ENCODE measurements around the gene GFOD1. TPM values are rescaled to one million over a fixed set of nuclear protein-coding genes. Genes with fewer than 3 reads are reported as not detected.

The GFOD1 gene
- total RNA-seq, 2 donors from 2014 or later, result 10.0 to 12.2 TPM

DNA sequence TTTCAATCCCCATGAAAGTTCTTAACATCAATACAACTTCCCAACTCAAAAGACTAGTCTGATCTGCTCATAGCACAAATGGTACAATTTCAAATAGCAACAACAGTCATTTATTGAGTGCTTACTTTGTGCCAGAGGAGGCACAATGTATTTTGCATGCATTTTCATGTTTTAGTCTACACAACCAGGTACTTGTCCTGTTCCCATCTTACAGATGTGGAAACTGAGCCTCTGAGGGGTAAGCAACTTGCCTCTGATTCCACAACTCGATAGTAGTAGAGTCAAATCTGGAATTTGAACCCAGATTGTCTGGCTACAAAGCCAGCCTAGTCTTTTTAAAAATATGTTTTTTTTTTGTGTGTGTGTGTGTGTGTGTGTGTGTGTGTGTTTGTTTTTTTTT is 113.5 kb downstream of the GFOD1 start:
- 95% methylated on average over 1 of the region's 1 CpG for WGBS
- DNase-seq (ENCODE audit: low spot score), result no peak
- Histone ChIP-seq H3K36me3 (no peaks in the 10 kb centered on the region), H3K4me3 (no peak overlapping the region), H3K27me3 (replicated peaks; ENCODE audit: insufficient read depth) (no peaks in the 10 kb centered on the region), H3K27ac (no peak overlapping the region), H3K9me3 (no peaks in the 10 kb centered on the region), H3K4me1 (replicated peaks) (no peaks in the 10 kb centered on the region)
- intact Hi-C loops (cut with DNase I), result no loop called here
- TF ChIP-seq POLR2A (IDR thresholded peaks at IDR 0.05) (no peak), CTCF (IDR thresholded peaks at IDR 0.05) (no peak), POLR2AphosphoS5 (IDR thresholded peaks at IDR 0.05) (no peak)

- TF ChIP-seq POLR2A (IDR thresholded peaks at IDR 0.05) (no peak), POLR2AphosphoS5 (IDR thresholded peaks at IDR 0.05) (no peak), CTCF (IDR thresholded peaks at IDR 0.05) (no peak)
- 81% methylated on average over 1 of the region's 1 CpG for WGBS
- no peaks in the 10 kb centered on the region for H3K9me3 ChIP-seq
Measured at GRCh38 chr6:13373488-13373886, 113.9 kb downstream of the GFOD1 start.

GRCh38 chr6:13372688-13373487 is 114.5 kb downstream of the GFOD1 start:
- TF ChIP-seq CTCF (IDR thresholded peaks at IDR 0.05) (no peak), POLR2A (IDR thresholded peaks at IDR 0.05) (no peak), POLR2AphosphoS5 (IDR thresholded peaks at IDR 0.05) (no peak)
- DNase-seq (ENCODE audit: low spot score), result no peak
- intact Hi-C loops (cut with DNase I), result no loop called here
- H3K36me3 ChIP-seq, result no peaks in the 10 kb centered on the region
- no peak overlapping the region for H3K4me3 ChIP-seq
- no peak overlapping the region for H3K27ac ChIP-seq
- H3K9me3 ChIP-seq, result no peaks in the 10 kb centered on the region
- no peaks in the 10 kb centered on the region for H3K27me3 ChIP-seq (replicated peaks; ENCODE audit: insufficient read depth)
- H3K4me1 ChIP-seq (replicated peaks), result no peaks in the 10 kb centered on the region
- WGBS, result 65% methylated on average over 9 of the region's 9 CpGs

More at GRCh38 chr6:13373488-13373886, 113.9 kb downstream of the GFOD1 start:
- no peaks in the 10 kb centered on the region for H3K27me3 ChIP-seq (replicated peaks; ENCODE audit: insufficient read depth)
- DNase-seq (ENCODE audit: low spot score), result no peak
- intact Hi-C loops (cut with DNase I), result no loop called here
- H3K4me3 ChIP-seq, result no peak overlapping the region
- H3K27ac ChIP-seq, result no peak overlapping the region
- no peaks in the 10 kb centered on the region for H3K4me1 ChIP-seq (replicated peaks)
- no peaks in the 10 kb centered on the region for H3K36me3 ChIP-seq

- TF ChIP-seq POLR2A (IDR thresholded peaks at IDR 0.05), result no peak
- no peak for TF ChIP-seq POLR2AphosphoS5 (IDR thresholded peaks at IDR 0.05)
- no peak for TF ChIP-seq CTCF (IDR thresholded peaks at IDR 0.05)
- Histone ChIP-seq H3K36me3 (no peaks in the 10 kb centered on the region), H3K27me3 (replicated peaks; ENCODE audit: insufficient read depth) (no peaks in the 10 kb centered on the region), H3K9me3 (no peaks in the 10 kb centered on the region), H3K4me1 (replicated peaks) (no peaks in the 10 kb centered on the region), H3K4me3 (no peak overlapping the region), H3K27ac (no peak overlapping the region)
- DNase-seq (ENCODE audit: low spot score), result no peak
- intact Hi-C loops (cut with DNase I), result no loop called here
- WGBS, result 64% methylated on average over 6 of the region's 6 CpGs
Measured at GRCh38 chr6:13372076-13372475, 115.3 kb downstream of the GFOD1 start.
